Stomach (tissue), 9 donors: ENCODE measurements around the gene RNF128. TPM values are rescaled to one million over a fixed set of nuclear protein-coding genes. Genes with fewer than 3 reads are reported as not detected.
A peak's percentile ranks its signal among the peaks of the same experiment; 100 is the strongest.

ENCODE experiments used
- DNase-seq, 2 donors: peaks; one replicate each; pipeline versions ENCODE4 v3.0.0 to v3.0.0-alpha.2; 2013 to 2019
- H3K27ac ChIP-seq, 5 donors: fragments of 200-600 bp in 4 of 5; sonication (generic) in 4 of 5; one replicate each; pipeline ENCODE4 v1.5.1; 2013 to 2019; ENCODE audit warnings: mild to moderate bottlenecking in 1 of 5, moderate library complexity in 1 of 5
- H3K27me3 ChIP-seq, 3 donors: fragments of 200-600 bp; sonication (generic); one replicate each; pipeline ENCODE4 v1.5.1; 2017 to 2019; ENCODE audit warnings: mixed run types in 1 of 3
- H3K36me3 ChIP-seq, 4 donors: fragments of 200-600 bp; sonication (generic); 1 replicate in 3 of 4; 2 replicates in 1 of 4; pipeline ENCODE4 v1.5.1; 2016 to 2019
- H3K4me1 ChIP-seq, 4 donors: fragments of 200-600 bp; sonication (generic); one replicate each; pipeline ENCODE4 v1.5.1; 2016 to 2019
- H3K4me3 ChIP-seq, 4 donors: fragments of 200-600 bp; sonication (generic) in 3 of 4; one replicate each; pipeline ENCODE4 v1.5.1; 2016 to 2019; ENCODE audit warnings: mild to moderate bottlenecking in 1 of 4
- H3K9me3 ChIP-seq, 4 donors: fragments of 200-600 bp; sonication (generic); one replicate each; pipeline ENCODE4 v1.5.1; 2016 to 2019
- CTCF ChIP-seq, 7 experiments: fragments of 450-650 bp in 4 of 7; fragments of 200-600 bp in 3 of 7; sonication (generic) in 3 of 7; IDR thresholded peaks; one replicate each; pipeline ENCODE4 v1.5.1; 2016 to 2019; ENCODE audit warnings: antibody characterized with exemption in 7 of 7, control low read depth in 2 of 7, mild to moderate bottlenecking in 1 of 7
- EP300 ChIP-seq: sonication (generic); formaldehyde crosslinking; IDR thresholded peaks from one replicate; pipeline ENCODE4 v1.6.1; 2017; ENCODE audit warnings: antibody characterized with exemption
- POLR2A ChIP-seq, 4 donors: fragments of 450-650 bp; IDR thresholded peaks; one replicate each; pipeline ENCODE4 v1.6.1; 2016; ENCODE audit warnings: antibody characterized with exemption in 4 of 4, control low read depth in 2 of 4, mild to moderate bottlenecking in 1 of 4, moderate library complexity in 1 of 4
- POLR2AphosphoS5 ChIP-seq, 3 donors: sonication (generic); formaldehyde crosslinking; IDR thresholded peaks; one replicate each; pipeline ENCODE4 v1.6.1; 2016; ENCODE audit warnings: antibody characterized with exemption in 3 of 3
- WGBS, 5 donors: extraction: QIAGEN DNeasy Blood & Tissue Kit in 3 of 5; methylation state at CpG; one replicate each; pipeline versions ENCODE4 v1.1.5 to v1.1.7; 2013 to 2018; 5-methylcytosine and 5-hydroxymethylcytosine counted together
- intact Hi-C: fragments of 100-400 bp; cut with DNase I; formaldehyde crosslinking; loops from one replicate; pipeline ENCODE4 v1.15.1; 2023; ENCODE audit warnings: low total_unique reads
- polyA plus RNA-seq, 3 donors: library from polyadenylated mRNA; stranded (reverse); fragments of 200-250 nt; gene quantifications; one replicate each; pipeline ENCODE4 v1.2.3, GENCODE V29; 2013
- total RNA-seq, 5 donors: library from RNA; depleted of rRNA; stranded (reverse); fragments of >200 nt; gene quantifications; one replicate each; pipeline versions ENCODE4 v1.1.0 to v1.2.3, GENCODE V29; 2014 to 2016
- donor health status: healthy with polysubstance abuse.
- donor health status: Bipolar disorder and iron deficiency.
- donor health status: healthy.

RNF128 gene
- total and polyA plus RNA-seq, 8 donors, result 4.1 to 78.6 (median 10.8) TPM

- H3K4me3 ChIP-seq, result no peak overlapping the region
- intact Hi-C loops, result no loop called here
- H3K27ac ChIP-seq, result peak overlapping the region in 3 of 5 donors; percentile 25 to 59 (median 48)
- WGBS, 5 donors, result 28 to 51% (median 50%) methylated on average over 7 of the region's 7 CpGs
- H3K4me1 ChIP-seq, result no peaks in the 10 kb centered on the region
- TF ChIP-seq EP300 (no peak), POLR2AphosphoS5 (IDR thresholded peaks at IDR 0.05) (peak in 1 of 3 donors; percentile 42), POLR2A (IDR thresholded peaks at IDR 0.05) (no peak), CTCF (IDR thresholded peaks at IDR 0.05) (no peak)
- peak in 1 of 2 donors; percentile 54 for DNase-seq
- no peaks in the 10 kb centered on the region for H3K9me3 ChIP-seq
- H3K27me3 ChIP-seq, result peaks cover 0 to 4% (median 0%) of the 10 kb centered on the region in 3 donors
- no peaks in the 10 kb centered on the region for H3K36me3 ChIP-seq
Measured at GRCh38 chrX:106692425-106693065, 34.0 kb upstream of the RNF128 start.

- 51 to 71% (median 66%) methylated on average over 3 of the region's 3 CpGs for WGBS, 5 donors
- DNase-seq, result no peak
- Histone ChIP-seq H3K27ac (no peak overlapping the region), H3K9me3 (no peaks in the 10 kb centered on the region), H3K27me3 (peaks cover 0 to 4% (median 0%) of the 10 kb centered on the region in 3 donors), H3K4me3 (no peak overlapping the region), H3K4me1 (no peaks in the 10 kb centered on the region), H3K36me3 (no peaks in the 10 kb centered on the region)
- TF ChIP-seq CTCF (IDR thresholded peaks at IDR 0.05) (no peak), POLR2A (IDR thresholded peaks at IDR 0.05) (no peak), EP300 (no peak)
- intact Hi-C loops, result no loop called here
Measured at GRCh38 chrX:106696502-106696901, 30.0 kb upstream of the RNF128 start.

GRCh38 chrX:106698693-106699092 lies 27.8 kb upstream of the RNF128 start:
- intact Hi-C loops, result no loop called here
- no peak for TF ChIP-seq EP300
- TF ChIP-seq POLR2A (IDR thresholded peaks at IDR 0.05), result no peak
- no peak for TF ChIP-seq CTCF (IDR thresholded peaks at IDR 0.05)
- TF ChIP-seq POLR2AphosphoS5 (IDR thresholded peaks at IDR 0.05), result no peak
- 53 to 85% (median 63%) methylated on average over 3 of the region's 3 CpGs for WGBS, 5 donors

GRCh38 chrX:106702636-106703035 lies 23.9 kb upstream of the RNF128 start:
- intact Hi-C loops, result no loop called here
- 50 to 76% (median 60%) methylated on average over 1 of the region's 1 CpG for WGBS, 5 donors
- no peak for TF ChIP-seq POLR2A (IDR thresholded peaks at IDR 0.05)
- no peak for TF ChIP-seq POLR2AphosphoS5 (IDR thresholded peaks at IDR 0.05)
- TF ChIP-seq CTCF (IDR thresholded peaks at IDR 0.05), result no peak
- TF ChIP-seq EP300, result no peak

More at GRCh38 chrX:106698693-106699092, 27.8 kb upstream of the RNF128 start:
- peaks cover 0 to 4% (median 0%) of the 10 kb centered on the region in 3 donors for H3K27me3 ChIP-seq
- H3K4me3 ChIP-seq, result no peak overlapping the region
- no peak overlapping the region for H3K27ac ChIP-seq
- H3K36me3 ChIP-seq, result no peaks in the 10 kb centered on the region
- H3K9me3 ChIP-seq, result no peaks in the 10 kb centered on the region
- DNase-seq, result no peak
- no peaks in the 10 kb centered on the region for H3K4me1 ChIP-seq

More at GRCh38 chrX:106702636-106703035, 23.9 kb upstream of the RNF128 start:
- no peaks in the 10 kb centered on the region for H3K4me1 ChIP-seq
- H3K27me3 ChIP-seq, result no peaks in the 10 kb centered on the region
- DNase-seq, result no peak
- H3K27ac ChIP-seq, result no peak overlapping the region
- no peak overlapping the region for H3K4me3 ChIP-seq
- H3K36me3 ChIP-seq, result no peaks in the 10 kb centered on the region
- H3K9me3 ChIP-seq, result no peaks in the 10 kb centered on the region
